Breast epithelium (tissue), 3 donors: ENCODE measurements around the gene SLC13A2.

Experiments used
- CTCF ChIP-seq, 3 donors: fragments of 450-650 bp; IDR thresholded peaks; one replicate each; pipeline ENCODE4 v1.5.1; 2016 to 2017; ENCODE audit warnings: antibody characterized with exemption in 3 of 3, mild to moderate bottlenecking in 3 of 3, moderate library complexity in 3 of 3
- POLR2A ChIP-seq: fragments of 450-650 bp; IDR thresholded peaks from one replicate; pipeline ENCODE4 v1.6.1; 2016; ENCODE audit warnings: antibody characterized with exemption, mild to moderate bottlenecking, moderate library complexity
- POLR2AphosphoS5 ChIP-seq, 3 donors: sonication (generic); formaldehyde crosslinking; IDR thresholded peaks; one replicate each; pipeline ENCODE4 v1.6.1; 2017; ENCODE audit warnings: antibody characterized with exemption in 3 of 3

DNA sequence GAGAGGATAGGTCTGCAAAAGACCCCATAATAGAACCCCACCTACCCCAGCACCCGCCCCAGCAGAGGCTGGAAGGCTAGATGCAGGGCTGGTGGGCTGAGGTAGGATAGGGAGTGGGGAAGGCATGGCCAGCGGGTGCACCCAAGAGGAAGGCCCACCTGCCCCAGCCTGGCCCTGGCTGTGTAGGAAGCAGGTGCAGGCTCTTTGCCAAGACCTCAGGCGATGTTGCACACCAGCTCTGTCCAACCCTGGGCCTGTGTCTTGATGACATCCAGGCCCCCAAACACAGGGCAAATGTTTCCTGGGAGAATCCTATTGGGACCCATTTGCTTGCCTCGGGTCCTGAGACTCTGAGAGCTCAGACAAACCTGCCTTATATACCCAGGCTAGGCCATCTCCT is 66.8 kb downstream of the SLC13A2 start:
- no peak for TF ChIP-seq CTCF (IDR thresholded peaks at IDR 0.05)
- TF ChIP-seq POLR2AphosphoS5 (IDR thresholded peaks at IDR 0.05): no peak
- no peak for TF ChIP-seq POLR2A
